OCI-LY1 (cell line): ENCODE results near the gene OR2T8.

Experiments
- H2AFZ ChIP-seq: fragments of 200-600 bp; sonication (generic), shearing (Covaris generic); 2 replicates; pipeline ENCODE4 v1.6.0; 2014; ENCODE audit warnings: antibody characterized with exemption, mild to moderate bottlenecking, low read length
- H3F3A ChIP-seq: fragments of 200-600 bp; sonication (generic), shearing (Covaris generic); 2 replicates; pipeline ENCODE4 v1.6.0; 2014; ENCODE audit warnings: mild to moderate bottlenecking, antibody characterized with exemption, low read length, moderate library complexity; ENCODE audit not compliant: insufficient read depth
- H3K27ac ChIP-seq: fragments of 200-600 bp; sonication (generic); 2 replicates; pipeline ENCODE4 v1.5.1; 2014; ENCODE audit warnings: low read length, mixed run types, mild to moderate bottlenecking, low read depth; ENCODE audit not compliant: poor library complexity, severe bottlenecking
- H3K27me3 ChIP-seq: fragments of 200-600 bp; sonication (generic); 2 replicates; pipeline ENCODE4 v1.6.0; 2014; ENCODE audit warnings: antibody characterized with exemption, mild to moderate bottlenecking, low read length, moderate library complexity; ENCODE audit not compliant: insufficient read depth
- H3K36me3 ChIP-seq: fragments of 200-600 bp; sonication (generic); 2 replicates; pipeline ENCODE4 v1.6.1; 2014; ENCODE audit warnings: mild to moderate bottlenecking, antibody characterized with exemption, low read length, moderate library complexity, mixed read lengths; ENCODE audit not compliant: insufficient read depth
- H3K4me1 ChIP-seq: fragments of 200-600 bp; sonication (generic); 2 replicates; pipeline ENCODE4 v1.5.1; 2014; ENCODE audit warnings: mild to moderate bottlenecking, low read length, moderate library complexity; ENCODE audit not compliant: insufficient read depth, severe bottlenecking
- H3K4me2 ChIP-seq: fragments of 200-600 bp; sonication (generic), shearing (Covaris generic); 2 replicates; pipeline ENCODE4 v1.6.1; 2014; ENCODE audit warnings: low read length
- H3K4me3 ChIP-seq: fragments of 200-600 bp; sonication (generic); 2 replicates; pipeline ENCODE4 v1.5.1; 2014; ENCODE audit warnings: low read length, low read depth, mild to moderate bottlenecking, mixed read lengths; ENCODE audit not compliant: poor library complexity, severe bottlenecking
- H3K79me2 ChIP-seq: fragments of 200-600 bp; shearing (Covaris generic); 2 replicates; pipeline ENCODE4 v1.6.1; 2016; ENCODE audit warnings: mixed run types, low read length, mixed read lengths; ENCODE audit not compliant: insufficient read depth
- H3K9ac ChIP-seq: fragments of 200-600 bp; sonication (generic), shearing (Covaris generic); 2 replicates; pipeline ENCODE4 v1.6.1; 2014; ENCODE audit warnings: mild to moderate bottlenecking, low read length, mixed read lengths
- H3K9me2 ChIP-seq: fragments of 200-600 bp; sonication (generic), shearing (Covaris generic); 2 replicates; pipeline ENCODE4 v1.6.1; 2014; ENCODE audit warnings: low read depth, mild to moderate bottlenecking, low read length, mixed read lengths
- H3K9me3 ChIP-seq: fragments of 200-600 bp; shearing (Covaris generic); 2 replicates; pipeline ENCODE4 v1.6.1; 2014; ENCODE audit warnings: low read length, mixed read lengths
- H4K20me1 ChIP-seq: fragments of 200-600 bp; sonication (generic), shearing (Covaris generic); 2 replicates; pipeline ENCODE4 v1.6.0; 2016; ENCODE audit warnings: mild to moderate bottlenecking, low read length; ENCODE audit not compliant: insufficient read depth
- CTCF ChIP-seq: fragments of 200-600 bp; sonication (generic), shearing (Covaris generic); IDR thresholded peaks from 2 replicates; pipeline ENCODE4 v1.5.1; 2017; ENCODE audit warnings: mild to moderate bottlenecking, antibody characterized with exemption, low read length, moderate library complexity, mixed read lengths
- EZH2 ChIP-seq: fragments of 200-600 bp; sonication (generic), shearing (Covaris generic); IDR thresholded peaks from 2 replicates; pipeline ENCODE4 v1.8.0; 2017; ENCODE audit warnings: borderline replicate concordance, mixed run types, mild to moderate bottlenecking, antibody characterized with exemption, low read length, moderate library complexity, mixed read lengths

Gene OR2T8

DNA sequence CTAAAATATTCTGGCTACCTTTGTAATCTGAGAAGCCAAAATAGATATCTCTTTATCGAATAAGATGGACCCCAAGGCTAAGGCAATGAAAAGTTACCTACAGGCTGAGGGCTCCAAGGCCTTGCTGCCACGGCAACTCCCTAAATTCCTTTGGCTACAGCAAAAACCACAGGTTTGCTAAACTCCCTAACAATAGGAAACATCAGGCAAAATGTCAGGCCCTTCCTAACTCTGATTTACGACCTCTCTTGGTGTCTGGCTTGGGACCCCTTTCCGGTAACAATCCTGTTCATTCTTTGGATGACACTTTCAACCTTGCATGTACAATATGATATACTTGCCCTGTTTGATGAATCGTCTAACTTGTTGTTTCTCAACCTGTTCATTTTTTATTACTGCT lies 11.3 kb upstream of the OR2T8 start:
- no peaks in the 10 kb centered on the region for H3K9me2 ChIP-seq
- no peak overlapping the region for H3K4me3 ChIP-seq
- no peaks in the 10 kb centered on the region for H3K9me3 ChIP-seq
- no peak overlapping the region for H3K4me2 ChIP-seq
- H3K27me3 ChIP-seq, result no peaks in the 10 kb centered on the region
- H3K9ac ChIP-seq, result no peak overlapping the region
- H3K27ac ChIP-seq, result no peak overlapping the region
- TF ChIP-seq CTCF (no peak), EZH2 (no peak)
- H3K79me2 ChIP-seq, result no peaks in the 10 kb centered on the region
- no peaks in the 10 kb centered on the region for H3K36me3 ChIP-seq
- H4K20me1 ChIP-seq, result no peaks in the 10 kb centered on the region
- no peak overlapping the region for H2AFZ ChIP-seq
- H3F3A ChIP-seq, result no peaks in the 10 kb centered on the region
- no peaks in the 10 kb centered on the region for H3K4me1 ChIP-seq

DNA sequence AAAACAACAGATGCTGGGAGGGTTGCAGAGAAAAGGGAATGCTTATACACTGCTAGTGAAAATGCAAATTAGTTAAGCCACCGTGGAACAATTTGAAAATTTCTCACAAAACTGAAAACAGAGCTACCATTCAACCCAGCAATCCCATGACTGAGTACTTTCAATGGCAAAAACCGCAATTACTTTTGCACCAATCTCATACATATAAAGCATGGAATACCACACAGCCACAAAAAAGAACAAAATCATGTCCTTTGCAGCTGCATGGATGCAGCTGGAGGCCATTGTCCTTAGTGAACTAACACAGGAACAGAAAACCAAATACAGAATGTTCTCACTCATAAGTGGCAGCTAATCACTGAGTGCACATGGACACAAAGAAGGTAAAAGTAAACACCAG lies 6.3 kb upstream of the OR2T8 start:
- Histone ChIP-seq H3K9me3 (no peaks in the 10 kb centered on the region), H2AFZ (no peak overlapping the region), H3K9ac (no peak overlapping the region), H3K4me1 (no peaks in the 10 kb centered on the region), H3K9me2 (no peaks in the 10 kb centered on the region), H3K27me3 (no peaks in the 10 kb centered on the region), H3F3A (no peaks in the 10 kb centered on the region), H3K4me3 (no peak overlapping the region), H3K36me3 (no peaks in the 10 kb centered on the region), H3K79me2 (no peaks in the 10 kb centered on the region), H4K20me1 (no peaks in the 10 kb centered on the region), H3K27ac (no peak overlapping the region), H3K4me2 (no peak overlapping the region)
- no peak for TF ChIP-seq CTCF
- no peak for TF ChIP-seq EZH2

DNA sequence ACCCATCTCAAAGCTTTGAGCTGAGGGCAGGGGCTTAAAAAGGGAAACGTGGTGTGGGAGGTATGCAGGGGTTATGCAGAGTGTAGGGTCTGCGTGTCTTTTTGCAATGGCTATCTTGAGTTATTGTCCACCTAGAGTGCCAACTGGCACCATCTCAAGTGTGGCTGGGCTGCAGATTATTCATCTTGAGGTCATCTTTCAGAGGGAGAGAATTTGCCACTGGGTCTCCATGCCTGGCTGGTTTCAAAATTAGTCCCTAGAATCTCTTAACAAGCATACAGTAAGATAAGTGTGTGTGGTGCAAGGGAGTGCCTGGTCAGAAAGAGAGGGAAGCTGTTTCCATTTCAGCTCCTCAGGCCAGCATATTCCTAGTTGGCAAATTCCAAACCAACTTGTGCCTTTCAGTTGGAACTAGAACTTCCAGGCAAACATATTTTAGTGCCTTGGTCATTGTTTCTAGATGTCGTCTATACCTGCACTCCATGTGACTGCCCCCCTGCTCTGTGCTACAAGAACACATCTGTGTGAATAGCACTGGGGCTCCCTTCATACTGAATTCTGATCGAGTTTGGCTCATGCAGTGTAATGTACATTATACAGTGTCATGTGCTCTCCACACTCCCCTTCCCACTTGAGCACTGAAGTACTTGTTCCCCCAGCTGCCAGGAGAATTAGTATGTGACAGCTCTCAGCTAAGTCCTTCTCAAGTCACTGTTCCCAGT lies 5.0 kb upstream of the OR2T8 start:
- H3K4me3 ChIP-seq, result no peak overlapping the region
- no peaks in the 10 kb centered on the region for H4K20me1 ChIP-seq
- H3K9me3 ChIP-seq, result no peaks in the 10 kb centered on the region
- TF ChIP-seq CTCF (no peak), EZH2 (no peak)
- no peaks in the 10 kb centered on the region for H3K9me2 ChIP-seq
- H3K4me2 ChIP-seq, result no peak overlapping the region
- no peak overlapping the region for H3K27ac ChIP-seq
- no peaks in the 10 kb centered on the region for H3K4me1 ChIP-seq
- no peaks in the 10 kb centered on the region for H3K79me2 ChIP-seq
- no peak overlapping the region for H3K9ac ChIP-seq
- H3K36me3 ChIP-seq, result no peaks in the 10 kb centered on the region
- H3K27me3 ChIP-seq, result no peaks in the 10 kb centered on the region
- no peaks in the 10 kb centered on the region for H3F3A ChIP-seq
- no peak overlapping the region for H2AFZ ChIP-seq
